Mesenchymal stem cell (in vitro differentiated cells and primary cell): Measurements from ENCODE around the gene ZFP64.
"Not testable (repeated sequence)": the region's sequence is repeated elsewhere in the genome, so short reads cannot be mapped to it uniquely, and the experiment has no call there.

Experiments used
- DNase-seq: peaks from one replicate; pipeline ENCODE4 v3.0.0-alpha.2; 2013
- H2AFZ ChIP-seq: one replicate; pipeline ENCODE4 v1.6.1; 2013; ENCODE audit warnings: low read depth, mild to moderate bottlenecking, control low read depth, inconsistent platforms, low read length, moderate library complexity
- H2AK5ac ChIP-seq: 2 replicates; pipeline ENCODE4 v1.6.1; 2013; ENCODE audit warnings: low read length, moderate library complexity, mild to moderate bottlenecking, inconsistent platforms; ENCODE audit not compliant: severe bottlenecking
- H2BK120ac ChIP-seq: one replicate; pipeline ENCODE4 v1.6.1; 2013; ENCODE audit warnings: low read depth, mild to moderate bottlenecking, inconsistent platforms, low read length, moderate library complexity
- H2BK12ac ChIP-seq, 2 experiments: one replicate each; pipeline ENCODE4 v1.6.1; 2013; ENCODE audit warnings: inconsistent platforms in 2 of 2, low read length in 2 of 2, mild to moderate bottlenecking in 2 of 2, moderate library complexity in 2 of 2, control low read depth in 1 of 2
- H2BK15ac ChIP-seq: one replicate; pipeline ENCODE4 v1.6.1; 2013; ENCODE audit warnings: mild to moderate bottlenecking, low read depth, inconsistent platforms; ENCODE audit not compliant: poor library complexity, severe bottlenecking
- H2BK5ac ChIP-seq: 2 replicates; pipeline ENCODE4 v1.6.1; 2013; ENCODE audit warnings: low read depth, mild to moderate bottlenecking, low read length, control low read depth, inconsistent platforms; ENCODE audit not compliant: poor library complexity, severe bottlenecking
- H3K14ac ChIP-seq, 2 experiments: one replicate each; pipeline ENCODE4 v1.6.1; 2013; ENCODE audit warnings: inconsistent platforms in 2 of 2, low read length in 2 of 2, control low read depth in 1 of 2, mild to moderate bottlenecking in 1 of 2, moderate library complexity in 1 of 2
- H3K18ac ChIP-seq, 2 experiments: one replicate each; pipeline ENCODE4 v1.6.1; 2013; ENCODE audit warnings: inconsistent platforms in 2 of 2, low read length in 2 of 2, control low read depth in 1 of 2, low read depth in 1 of 2, mild to moderate bottlenecking in 1 of 2
- H3K23ac ChIP-seq, 2 experiments: one replicate each; pipeline ENCODE4 v1.6.1; 2013; ENCODE audit warnings: inconsistent platforms in 2 of 2, low read length in 2 of 2, mild to moderate bottlenecking in 2 of 2, moderate library complexity in 2 of 2, control low read depth in 1 of 2
- H3K27ac ChIP-seq: 2 replicates; pipeline ENCODE4 v1.5.1; 2013; ENCODE audit warnings: mild to moderate bottlenecking, moderate library complexity, low read length, control low read depth, inconsistent platforms; ENCODE audit not compliant: poor library complexity, severe bottlenecking
- H3K27me3 ChIP-seq, 2 experiments: 2 replicates each; pipeline versions ENCODE4 v1.6.1 to v1.7.0; 2013; ENCODE audit warnings: low read length in 2 of 2, mild to moderate bottlenecking in 2 of 2, moderate library complexity in 2 of 2, control low read depth in 1 of 2, inconsistent platforms in 1 of 2; ENCODE audit not compliant: control insufficient read depth in 1 of 2, insufficient read depth in 1 of 2
- H3K36me3 ChIP-seq, 2 experiments: 2 replicates each; pipeline versions ENCODE4 v1.6.1 to v1.7.0; 2013; ENCODE audit warnings: low read length in 2 of 2, control low read depth in 1 of 2, inconsistent platforms in 1 of 2, low read depth in 1 of 2, mild to moderate bottlenecking in 1 of 2; ENCODE audit not compliant: insufficient read depth in 2 of 2, control insufficient read depth in 1 of 2
- H3K4ac ChIP-seq, 2 experiments: one replicate each; pipeline ENCODE4 v1.6.1; 2013; ENCODE audit warnings: inconsistent platforms in 2 of 2, low read length in 2 of 2, mild to moderate bottlenecking in 2 of 2, moderate library complexity in 2 of 2, control low read depth in 1 of 2, low read depth in 1 of 2
- H3K4me1 ChIP-seq: 2 replicates; pipeline ENCODE4 v1.6.1; 2013; ENCODE audit warnings: low read depth, low read length, control low read depth; ENCODE audit not compliant: control insufficient read depth, insufficient read depth
- H3K4me2 ChIP-seq: 2 replicates; pipeline ENCODE4 v1.6.1; 2013; ENCODE audit warnings: low read length, mild to moderate bottlenecking, inconsistent platforms; ENCODE audit not compliant: poor library complexity, severe bottlenecking
- H3K4me3 ChIP-seq, 2 experiments: 2 replicates each; pipeline versions ENCODE4 v1.5.1 to v1.7.0; 2013; ENCODE audit warnings: low read length in 2 of 2, mild to moderate bottlenecking in 2 of 2, control low read depth in 1 of 2, low read depth in 1 of 2; ENCODE audit not compliant: insufficient read depth in 1 of 2
- H3K79me1 ChIP-seq: replicated peaks from 2 replicates; pipeline ENCODE4 v1.6.1; 2013; ENCODE audit warnings: mild to moderate bottlenecking, control low read depth, low read length, inconsistent platforms; ENCODE audit not compliant: poor library complexity, severe bottlenecking
- H3K9ac ChIP-seq: 2 replicates; pipeline ENCODE4 v1.7.0; 2013; ENCODE audit warnings: mild to moderate bottlenecking, low read length, moderate library complexity
- H3K9me3 ChIP-seq: 2 replicates; pipeline ENCODE4 v1.7.0; 2013; ENCODE audit warnings: mild to moderate bottlenecking, low read length; ENCODE audit not compliant: control insufficient read depth
- H4K8ac ChIP-seq: one replicate; pipeline ENCODE4 v1.6.1; 2013; ENCODE audit warnings: inconsistent platforms, mild to moderate bottlenecking, low read length, moderate library complexity
- H4K91ac ChIP-seq: one replicate; pipeline ENCODE4 v1.6.1; 2013; ENCODE audit warnings: mild to moderate bottlenecking, low read length, inconsistent platforms
- WGBS: methylation state at CpG from one replicate; pipeline ENCODE4 v1.1.7; 2013; ENCODE audit warnings: mixed read lengths; 5-methylcytosine and 5-hydroxymethylcytosine counted together

Gene ZFP64

DNA sequence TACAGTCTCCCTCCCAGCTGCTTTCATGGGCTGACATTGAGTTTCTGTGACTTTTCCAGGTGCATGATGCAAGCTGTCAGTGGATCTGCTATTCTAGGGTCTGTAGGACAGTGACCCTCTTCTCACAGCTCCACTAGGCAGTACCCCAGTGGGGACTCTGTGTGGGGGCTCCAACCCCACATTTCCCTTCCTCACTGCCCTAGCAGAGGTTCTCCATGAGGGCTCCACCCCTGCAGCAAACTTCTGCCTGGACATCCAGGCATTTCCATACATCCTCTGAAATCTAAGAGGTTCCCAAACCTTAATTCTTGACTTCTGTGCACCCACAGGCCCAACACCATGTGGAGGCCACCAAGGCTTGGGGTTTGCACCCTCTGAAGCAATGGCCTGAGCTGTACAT lies 29.3 kb upstream of the ZFP64 start:
- not testable (repeated sequence) for H4K8ac ChIP-seq, H2AK5ac ChIP-seq, H2BK5ac ChIP-seq, H2BK12ac ChIP-seq, DNase-seq, H4K91ac ChIP-seq, H3K4me3 ChIP-seq, H2AFZ ChIP-seq, H2BK15ac ChIP-seq, H3K4ac ChIP-seq, H3K27ac ChIP-seq, H3K23ac ChIP-seq, H2BK120ac ChIP-seq, H3K4me1 ChIP-seq, H3K9ac ChIP-seq, H3K79me1 ChIP-seq, H3K14ac ChIP-seq, H3K36me3 ChIP-seq, H3K18ac ChIP-seq, H3K4me2 ChIP-seq
- H3K9me3 ChIP-seq = peaks cover 11% of the 10 kb centered on the region
- H3K27me3 ChIP-seq = peaks cover 0 to 18% of the 10 kb centered on the region in 2 experiments

DNA sequence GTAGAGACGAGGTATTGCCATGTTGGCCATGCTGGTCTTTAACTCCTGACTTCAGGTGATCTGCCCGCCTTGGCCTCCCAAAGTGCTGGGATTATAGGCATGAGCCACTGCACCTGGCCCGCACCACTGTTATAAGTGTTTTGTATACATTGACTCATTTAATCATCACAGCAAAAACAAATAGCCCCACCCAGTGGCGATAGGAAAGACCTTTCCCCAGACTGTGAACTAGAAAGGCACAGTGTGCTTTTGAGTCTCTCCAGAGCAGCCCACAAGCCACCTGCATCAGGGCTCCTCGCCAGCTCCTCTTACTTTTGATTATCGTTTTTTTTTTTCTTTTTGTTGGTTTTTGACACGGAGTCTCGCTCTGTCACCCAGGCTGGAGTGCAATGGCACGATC lies 27.9 kb upstream of the ZFP64 start:
- Histone ChIP-seq H3K4ac (no peak overlapping the region), H3K9me3 (peaks cover 11% of the 10 kb centered on the region), H2AFZ (no peak overlapping the region), H4K91ac (no peak overlapping the region), H2BK15ac (no peak overlapping the region), H3K9ac (no peak overlapping the region), H3K23ac (no peak overlapping the region), H3K27ac (no peak overlapping the region), H3K27me3 (peaks cover 0 to 7% of the 10 kb centered on the region in 2 experiments), H2BK12ac (no peak overlapping the region), H3K4me3 (no peak overlapping the region), H4K8ac (no peak overlapping the region), H2AK5ac (no peak overlapping the region), H3K79me1 (no peaks in the 10 kb centered on the region), H3K36me3 (no peaks in the 10 kb centered on the region), H3K4me2 (no peak overlapping the region), H2BK120ac (no peak overlapping the region), H3K14ac (no peak overlapping the region), H3K4me1 (no peaks in the 10 kb centered on the region), H2BK5ac (no peak overlapping the region), H3K18ac (no peak overlapping the region)
- DNase-seq = peak; percentile 15
- WGBS = 67% methylated on average over 9 of the region's 9 CpGs

DNA sequence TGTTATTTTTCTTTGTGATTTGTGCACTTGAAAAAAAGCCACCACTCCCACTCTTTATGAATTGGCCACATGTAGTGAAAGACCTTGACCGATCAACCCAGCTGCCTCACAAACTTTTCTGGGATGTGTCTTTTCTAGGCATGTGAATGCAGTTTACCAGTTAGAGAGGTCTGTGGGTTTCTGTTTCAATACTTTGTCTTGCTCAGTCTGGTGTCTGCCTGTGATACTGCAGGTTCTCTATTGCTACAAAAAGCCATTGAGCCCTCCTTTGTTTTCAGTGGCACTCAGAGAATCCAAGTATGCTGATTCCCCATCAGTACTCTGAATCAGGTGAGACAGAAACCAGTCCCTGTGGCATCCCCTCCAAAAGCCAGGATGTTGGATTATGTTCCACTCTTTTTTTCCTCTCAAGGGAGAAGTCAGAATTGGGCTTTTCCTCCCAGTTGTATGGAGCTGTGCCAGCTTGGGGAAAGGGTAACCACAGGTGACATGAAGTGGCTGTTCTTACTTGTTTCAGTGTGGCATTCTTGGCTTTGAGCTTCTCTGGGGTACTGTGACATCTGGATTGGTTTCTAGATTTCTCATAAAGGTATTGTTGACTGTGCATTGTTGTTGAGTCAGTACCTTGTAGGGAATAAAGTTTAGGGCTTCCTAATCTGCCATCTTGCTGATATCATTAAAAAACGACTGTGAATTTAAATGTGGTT lies 26.3 kb upstream of the ZFP64 start:
- Histone ChIP-seq H3K23ac (no peak overlapping the region), H3K4ac (no peak overlapping the region), H2AFZ (no peak overlapping the region), H2BK5ac (no peak overlapping the region), H4K91ac (no peak overlapping the region), H3K18ac (no peak overlapping the region), H3K4me1 (no peaks in the 10 kb centered on the region), H2BK15ac (no peak overlapping the region), H3K27me3 (peaks cover 0 to 6% of the 10 kb centered on the region in 2 experiments), H2BK120ac (no peak overlapping the region), H3K27ac (no peak overlapping the region), H3K4me3 (no peak overlapping the region), H2AK5ac (no peak overlapping the region), H3K36me3 (no peaks in the 10 kb centered on the region), H3K9me3 (peaks cover 20% of the 10 kb centered on the region), H3K79me1 (no peaks in the 10 kb centered on the region), H3K9ac (no peak overlapping the region), H2BK12ac (no peak overlapping the region), H4K8ac (no peak overlapping the region), H3K4me2 (no peak overlapping the region), H3K14ac (no peak overlapping the region)
- DNase-seq = no peak
- 100% methylated on average over 1 of the region's 2 CpGs for WGBS

- no peak overlapping the region for H4K8ac ChIP-seq
- no peak overlapping the region for H2BK12ac ChIP-seq
Measured at GRCh38 chr20:52213995-52214394, 22.4 kb upstream of the ZFP64 start.

More at GRCh38 chr20:52213995-52214394, 22.4 kb upstream of the ZFP64 start:
- no peak overlapping the region for H3K14ac ChIP-seq
- peaks cover 22% of the 10 kb centered on the region for H3K9me3 ChIP-seq
- H3K79me1 ChIP-seq = no peaks in the 10 kb centered on the region
- no peak overlapping the region for H2BK15ac ChIP-seq
- no peak overlapping the region for H2BK5ac ChIP-seq
- no peaks in the 10 kb centered on the region for H3K4me1 ChIP-seq
- peaks cover 0 to 9% of the 10 kb centered on the region in 2 experiments for H3K27me3 ChIP-seq
- no peak overlapping the region for H3K23ac ChIP-seq
- H3K27ac ChIP-seq = no peak overlapping the region
- H3K4me3 ChIP-seq = no peak overlapping the region
- no peak overlapping the region for H2BK120ac ChIP-seq
- 100% methylated on average over 2 of the region's 4 CpGs for WGBS
- H2AK5ac ChIP-seq = no peak overlapping the region
- H4K91ac ChIP-seq = no peak overlapping the region
- no peaks in the 10 kb centered on the region for H3K36me3 ChIP-seq
- no peak for DNase-seq
- no peak overlapping the region for H3K4ac ChIP-seq
- H2AFZ ChIP-seq = no peak overlapping the region
- no peak overlapping the region for H3K18ac ChIP-seq
- H3K4me2 ChIP-seq = no peak overlapping the region
- H3K9ac ChIP-seq = no peak overlapping the region
